IPS DF 4.7 (cell line): Measurements from ENCODE around the gene C19orf38.
"Not testable (repeated sequence)": the region's sequence is repeated elsewhere in the genome, so short reads cannot be mapped to it uniquely, and the experiment has no call there.

Experiments used
- DNase-seq: peaks from one replicate; pipeline ENCODE4 v3.0.0-alpha.2; 2013; ENCODE audit warnings: low spot score; ENCODE audit errors: extremely low read depth

The C19orf38 gene

GRCh38 chr19:10872546-10873107 lies 24.4 kb downstream of the C19orf38 start:
- no peak for DNase-seq

- no peak for DNase-seq
These were observed 25.8 kb downstream of the C19orf38 start for GRCh38 chr19:10874024-10874423.

- DNase-seq = no peak
These were observed 28.4 kb downstream of the C19orf38 start for GRCh38 chr19:10876459-10877240.

GRCh38 chr19:10877608-10878007 lies 29.4 kb downstream of the C19orf38 start:
- not testable (repeated sequence) for DNase-seq

GRCh38 chr19:10878253-10878652 lies 30.0 kb downstream of the C19orf38 start:
- no peak for DNase-seq

- no peak for DNase-seq
These were observed 33.3 kb downstream of the C19orf38 start for GRCh38 chr19:10881403-10882107.

- no peak for DNase-seq
These were observed 33.9 kb downstream of the C19orf38 start for GRCh38 chr19:10882108-10882457.

- no peak for DNase-seq
These were observed 36.1 kb downstream of the C19orf38 start for GRCh38 chr19:10884274-10884673.

- DNase-seq = no peak
These were observed 37.3 kb downstream of the C19orf38 start for GRCh38 chr19:10885201-10886169.

- DNase-seq = no peak
These were observed 39.6 kb downstream of the C19orf38 start for GRCh38 chr19:10887616-10888367.

- no peak for DNase-seq
These were observed 40.2 kb downstream of the C19orf38 start for GRCh38 chr19:10888421-10888866.

- DNase-seq = no peak
These were observed 41.7 kb downstream of the C19orf38 start for GRCh38 chr19:10889880-10890279.

- no peak for DNase-seq
These were observed 43.3 kb downstream of the C19orf38 start for GRCh38 chr19:10891405-10892086.

GRCh38 chr19:10892256-10892655 lies 44.0 kb downstream of the C19orf38 start:
- DNase-seq = no peak

GRCh38 chr19:10894911-10895213 lies 46.6 kb downstream of the C19orf38 start:
- DNase-seq = no peak

GRCh38 chr19:10895363-10895762 lies 47.1 kb downstream of the C19orf38 start:
- DNase-seq = no peak

GRCh38 chr19:10895920-10896319 lies 47.7 kb downstream of the C19orf38 start:
- DNase-seq = no peak

- no peak for DNase-seq
These were observed 48.8 kb downstream of the C19orf38 start for GRCh38 chr19:10896851-10897526.

GRCh38 chr19:10898633-10899032 lies 50.4 kb downstream of the C19orf38 start:
- DNase-seq = no peak
